Prostate gland (tissue), 2 donors: ENCODE results near the gene PSMD13.

ENCODE experiments used
- CTCF ChIP-seq, 4 experiments: fragments of 200-600 bp in 2 of 4; fragments of 450-650 bp in 2 of 4; sonication (generic) in 2 of 4; IDR thresholded peaks; 1 replicate in 3 of 4; 2 replicates in 1 of 4; pipeline ENCODE4 v1.5.1; 2016 to 2019; ENCODE audit warnings: antibody characterized with exemption in 4 of 4, mild to moderate bottlenecking in 2 of 4, moderate library complexity in 2 of 4
- POLR2AphosphoS5 ChIP-seq: sonication (generic); formaldehyde crosslinking; IDR thresholded peaks from one replicate; pipeline ENCODE4 v1.6.1; 2017; ENCODE audit warnings: antibody characterized with exemption

GRCh38 chr11:217704-218103, 19.1 kb upstream of the PSMD13 start:
- no peak for TF ChIP-seq POLR2AphosphoS5
- no peak for TF ChIP-seq CTCF (IDR thresholded peaks at IDR 0.05)
